GM21619 (cell line): ENCODE results near the gene GRM7.

ENCODE experiments used
- ATAC-seq: cut with Tn5 transposase; IDR thresholded peaks from one replicate; pipeline ENCODE4 v1.9.1; 2021; ENCODE audit not compliant: unreplicated experiment

The GRM7 gene

DNA sequence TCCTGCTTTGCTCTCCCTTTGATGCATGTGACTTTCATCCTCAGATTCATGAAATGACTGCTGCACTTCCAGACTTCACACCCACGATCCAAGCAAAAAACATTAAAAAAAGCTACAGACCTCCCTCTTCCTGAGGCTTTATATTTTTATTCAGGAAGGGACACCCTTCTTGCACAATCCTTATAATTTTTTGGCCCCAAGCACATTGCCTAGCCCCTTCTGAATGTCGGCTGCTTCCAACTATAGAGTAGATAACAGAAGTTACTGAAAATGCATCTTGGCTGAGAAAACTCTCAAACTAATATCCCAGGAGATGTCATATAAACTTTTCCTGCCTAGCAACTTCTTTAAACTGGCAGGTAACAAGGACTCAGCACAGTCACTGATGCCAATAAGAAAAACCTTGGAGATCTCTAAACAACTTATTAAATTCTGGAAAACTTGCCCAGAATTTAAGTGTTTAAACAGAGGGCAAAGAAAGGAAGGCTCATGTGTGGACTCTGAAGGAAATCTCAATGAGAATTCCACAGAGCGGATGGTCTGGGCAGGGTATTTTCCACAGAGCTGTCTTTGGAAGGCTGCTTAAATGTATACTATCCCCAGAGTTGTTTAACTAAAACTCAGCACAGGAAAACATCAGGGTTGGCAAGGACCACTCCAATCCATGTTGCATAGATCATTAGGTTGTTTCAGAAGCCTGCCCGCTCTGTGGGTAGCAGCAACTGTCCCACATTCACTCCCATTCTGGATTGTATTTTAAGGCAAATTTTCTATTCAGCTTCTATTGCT lies 893.9 kb downstream of the GRM7 start:
- ATAC-seq = no peak

GRCh38 chr3:7759630-7760029 lies 898.7 kb downstream of the GRM7 start:
- ATAC-seq = no peak

DNA sequence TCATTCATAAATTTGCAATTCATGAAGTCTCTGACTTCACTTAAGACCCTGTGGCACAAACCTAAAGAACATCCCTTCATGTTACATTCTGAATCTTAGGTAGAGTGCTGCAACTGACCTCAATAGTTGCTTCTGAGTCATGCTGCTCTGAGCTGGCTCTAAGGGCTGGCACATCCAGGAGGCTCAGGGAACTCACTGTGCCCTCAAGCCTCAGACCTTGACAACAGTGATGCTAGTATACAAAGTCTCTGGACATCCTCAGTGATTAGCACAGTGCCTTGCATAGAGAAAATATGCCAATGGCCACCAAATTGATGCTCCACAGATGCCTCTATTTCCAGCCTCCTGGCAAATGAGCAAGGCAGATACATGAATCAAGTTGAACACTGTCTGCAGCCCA lies 899.8 kb downstream of the GRM7 start:
- ATAC-seq = no peak

DNA sequence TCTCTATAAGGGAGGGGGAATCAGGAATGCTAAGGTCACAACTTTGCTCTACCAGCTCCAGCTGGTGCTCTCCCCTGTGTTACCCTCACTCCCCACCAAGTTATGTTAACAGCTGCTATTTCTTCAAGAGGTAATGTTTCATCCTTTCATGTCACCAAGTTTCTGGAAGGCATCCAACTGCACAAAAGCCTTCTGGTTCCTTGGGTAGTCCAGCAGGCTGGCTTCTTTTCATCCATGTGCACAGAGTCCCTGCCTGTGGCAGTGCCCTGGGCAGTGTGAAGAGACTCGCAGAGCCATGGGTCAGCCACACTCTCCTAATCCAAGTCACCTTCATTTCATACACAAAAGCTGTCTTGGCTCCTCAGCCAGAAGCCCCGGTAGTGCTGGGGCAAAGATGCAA lies 903.2 kb downstream of the GRM7 start:
- no peak for ATAC-seq

GRCh38 chr3:7766530-7766929 lies 905.6 kb downstream of the GRM7 start:
- ATAC-seq = no peak

DNA sequence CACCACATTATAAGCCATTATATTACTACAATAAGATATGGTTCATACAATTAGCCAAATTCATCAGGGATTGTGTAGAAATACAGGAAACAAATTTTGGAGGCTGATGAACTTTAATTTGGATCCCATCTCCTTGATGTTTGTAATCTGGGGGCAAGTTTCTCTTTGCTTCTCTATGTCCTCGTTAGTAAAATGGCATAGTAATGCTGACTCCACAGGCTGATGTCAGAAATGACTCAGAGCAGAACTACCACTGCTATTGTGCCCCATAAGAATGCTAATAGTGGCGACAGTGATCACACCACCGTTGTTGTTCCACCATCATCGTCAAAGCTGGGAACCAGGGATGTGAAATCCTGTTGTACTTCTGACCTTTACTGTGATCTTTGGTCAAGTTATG lies 918.4 kb downstream of the GRM7 start:
- ATAC-seq = no peak

DNA sequence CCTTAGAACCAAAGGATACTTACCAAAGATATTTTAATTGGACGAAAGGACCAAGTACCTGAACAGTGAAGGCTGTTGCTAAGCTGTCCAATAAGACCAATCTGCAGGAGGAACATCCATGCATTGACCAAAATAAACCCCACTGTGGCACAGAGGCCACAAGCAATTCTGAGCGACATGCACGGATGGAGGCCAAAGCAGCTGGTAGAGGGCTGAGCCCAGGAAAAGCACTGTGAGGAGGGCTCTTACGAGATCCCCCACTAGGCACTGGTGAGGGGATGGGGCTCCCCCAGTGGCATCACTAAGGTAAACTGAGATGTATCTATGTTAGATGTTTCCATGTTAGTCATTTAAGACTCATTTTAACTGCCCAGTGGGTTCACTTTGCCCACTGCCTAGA lies 920.5 kb downstream of the GRM7 start:
- ATAC-seq = no peak

GRCh38 chr3:7787871-7788828 lies 927.2 kb downstream of the GRM7 start:
- ATAC-seq = no peak

DNA sequence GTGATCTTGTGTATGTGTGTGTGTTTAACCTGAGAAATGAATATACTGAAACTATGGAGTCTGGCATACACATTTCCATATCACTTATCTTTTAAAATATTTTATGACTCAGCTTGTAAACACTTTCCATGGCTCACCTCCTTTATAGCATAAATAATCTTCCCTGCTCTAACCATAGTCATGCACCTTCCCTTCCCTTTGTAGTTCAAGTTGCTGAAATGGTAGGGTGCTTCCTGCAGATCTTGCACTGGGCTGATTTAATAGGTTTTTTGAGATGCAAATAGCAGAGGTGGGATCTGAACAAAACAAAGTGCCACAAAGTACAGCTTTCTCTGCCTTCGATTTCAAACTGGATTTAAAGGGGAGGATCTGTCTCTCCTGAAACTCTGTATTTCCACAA lies 928.0 kb downstream of the GRM7 start:
- no peak for ATAC-seq

DNA sequence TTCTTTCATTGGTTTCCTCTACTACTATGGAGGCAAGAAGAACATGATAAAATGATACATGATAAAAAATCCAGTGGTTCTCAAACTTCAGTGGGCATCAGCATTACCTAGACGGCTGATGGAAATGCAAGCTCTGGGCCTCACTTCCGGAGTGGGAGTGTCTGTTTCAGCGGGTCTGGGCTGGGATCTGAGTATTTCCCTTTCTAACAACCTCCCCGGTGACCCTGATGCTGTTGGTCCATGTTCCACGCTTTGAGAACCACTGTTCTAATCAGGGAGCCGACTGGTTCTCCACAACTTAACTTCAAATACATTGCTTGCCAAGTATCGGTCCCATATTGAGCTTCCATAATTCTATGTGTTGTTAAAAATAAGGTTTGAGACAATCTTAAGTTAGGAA lies 928.4 kb downstream of the GRM7 start:
- ATAC-seq = no peak

DNA sequence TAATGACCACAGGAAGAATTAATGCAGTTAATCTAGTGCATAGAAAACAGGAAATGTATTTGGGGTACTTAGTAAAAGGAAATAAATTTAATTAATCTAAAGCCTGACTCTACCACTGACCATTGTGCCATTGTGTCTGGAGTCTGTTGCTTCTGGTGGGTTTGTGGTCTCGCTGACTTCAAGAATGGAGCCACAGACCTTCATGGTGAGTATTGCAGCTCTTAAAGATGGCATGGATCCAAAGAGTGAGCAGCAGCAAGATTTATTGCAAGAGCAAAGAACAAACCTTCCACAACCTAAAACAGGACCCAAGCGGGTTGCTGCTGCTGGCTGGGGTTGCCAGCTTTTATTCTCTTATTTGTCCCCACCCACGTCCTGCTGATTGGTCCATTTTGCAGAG lies 929.2 kb downstream of the GRM7 start:
- no peak for ATAC-seq
